GM12873 (cell line): ENCODE data around the gene FBXL7.

Experiments used
- CTCF ChIP-seq: IDR thresholded peaks from 2 replicates; pipeline ENCODE4 v1.5.1; 2012; ENCODE audit warnings: low read depth, mild to moderate bottlenecking, moderate library complexity, low read length, control low read depth; ENCODE audit not compliant: insufficient read depth; ENCODE audit errors: missing control alignments

Gene FBXL7

GRCh38 chr5:15645381-15646160, 145.6 kb downstream of the FBXL7 start:
- no peak for TF ChIP-seq CTCF

- no peak for TF ChIP-seq CTCF
These were observed 146.4 kb downstream of the FBXL7 start for GRCh38 chr5:15646371-15646770.

- no peak for TF ChIP-seq CTCF
These were observed 147.3 kb downstream of the FBXL7 start for GRCh38 chr5:15647251-15647650.

DNA sequence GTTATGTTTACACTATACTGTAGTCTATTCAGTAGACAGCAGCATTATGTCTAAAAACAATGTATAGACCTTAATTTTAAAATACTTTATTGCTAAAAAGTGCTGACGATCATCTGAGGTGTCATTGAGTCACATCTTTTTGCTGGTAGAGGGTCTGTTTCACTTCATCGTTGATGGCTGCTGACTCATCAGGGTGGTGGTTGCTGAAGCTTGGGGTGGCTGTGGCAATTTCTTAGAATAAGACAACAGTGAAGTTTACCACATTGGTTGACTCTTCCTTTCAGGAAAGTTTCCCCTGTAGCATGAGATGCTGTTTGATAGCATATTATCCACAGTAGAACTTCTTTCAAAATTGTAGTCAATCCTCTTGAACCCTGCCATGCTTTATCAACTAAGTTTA, 150.3 kb downstream of the FBXL7 start:
- no peak for TF ChIP-seq CTCF

- TF ChIP-seq CTCF = no peak
These were observed 154.8 kb downstream of the FBXL7 start for GRCh38 chr5:15654779-15655178.

DNA sequence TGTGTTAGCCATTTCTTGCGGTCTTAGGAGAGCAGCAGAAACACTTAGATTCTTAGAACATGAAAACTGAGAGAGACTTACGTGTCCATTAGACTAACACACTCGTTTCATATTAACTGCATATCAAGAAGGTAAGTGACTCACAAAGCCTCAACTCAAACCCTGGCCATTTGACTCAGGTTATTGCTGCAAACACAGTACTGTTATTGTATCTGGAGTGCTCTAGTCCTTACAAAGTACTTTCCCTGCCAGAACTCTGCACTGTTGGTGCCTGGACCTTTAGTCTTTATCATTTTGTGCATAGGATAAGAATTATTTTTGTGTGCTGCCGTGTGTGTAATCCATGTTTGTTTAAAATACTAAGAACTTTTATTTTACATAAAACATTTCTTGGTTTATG, 155.7 kb downstream of the FBXL7 start:
- TF ChIP-seq CTCF = no peak

DNA sequence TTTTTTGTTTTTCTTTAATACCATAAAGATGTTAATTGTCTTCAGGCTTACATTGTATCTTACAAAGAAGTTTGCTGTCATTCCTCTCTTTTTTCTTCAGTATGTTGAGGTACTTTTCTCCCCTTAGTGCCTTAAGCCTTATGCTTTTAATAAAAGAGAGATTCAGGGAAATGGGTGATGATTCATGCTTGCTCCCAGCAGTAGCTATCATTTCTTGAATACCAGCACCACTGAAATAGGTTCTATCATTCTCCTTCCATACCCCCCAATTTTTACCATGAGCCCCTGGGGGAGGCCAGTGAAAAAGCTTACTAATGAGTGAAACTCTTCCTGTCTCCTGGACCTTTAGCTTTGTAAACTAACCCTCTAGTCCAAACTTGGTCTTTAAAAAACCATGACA, 165.0 kb downstream of the FBXL7 start:
- TF ChIP-seq CTCF = no peak
